ENCODE data around the gene SMG6.

Gene SMG6

DNA sequence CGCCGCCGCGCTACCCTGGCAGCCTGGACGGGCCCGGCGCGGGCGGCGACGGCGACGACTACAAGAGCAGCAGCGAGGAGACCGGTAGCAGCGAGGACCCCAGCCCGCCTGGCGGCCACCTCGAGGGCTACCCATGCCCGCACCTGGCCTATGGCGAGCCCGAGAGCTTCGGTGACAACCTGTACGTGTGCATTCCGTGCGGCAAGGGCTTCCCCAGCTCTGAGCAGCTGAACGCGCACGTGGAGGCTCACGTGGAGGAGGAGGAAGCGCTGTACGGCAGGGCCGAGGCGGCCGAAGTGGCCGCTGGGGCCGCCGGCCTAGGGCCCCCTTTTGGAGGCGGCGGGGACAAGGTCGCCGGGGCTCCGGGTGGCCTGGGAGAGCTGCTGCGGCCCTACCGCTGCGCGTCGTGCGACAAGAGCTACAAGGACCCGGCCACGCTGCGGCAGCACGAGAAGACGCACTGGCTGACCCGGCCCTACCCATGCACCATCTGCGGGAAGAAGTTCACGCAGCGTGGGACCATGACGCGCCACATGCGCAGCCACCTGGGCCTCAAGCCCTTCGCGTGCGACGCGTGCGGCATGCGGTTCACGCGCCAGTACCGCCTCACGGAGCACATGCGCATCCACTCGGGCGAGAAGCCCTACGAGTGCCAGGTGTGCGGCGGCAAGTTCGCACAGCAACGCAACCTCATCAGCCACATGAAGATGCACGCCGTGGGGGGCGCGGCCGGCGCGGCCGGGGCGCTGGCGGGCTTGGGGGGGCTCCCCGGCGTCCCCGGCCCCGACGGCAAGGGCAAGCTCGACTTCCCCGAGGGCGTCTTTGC, 245.6 kb downstream of the SMG6 start:
- Mint-ChIP-seq H3K4me3 (no peak overlapping the region), H3K27ac (no peak overlapping the region), H3K4me1 (peaks cover 23% of the 10 kb centered on the region), H3K27me3 (ENCODE audit: low read depth, poor library complexity) (peaks cover 88% of the 10 kb centered on the region), H3K36me3 (ENCODE audit: low read depth) (peaks cover 33% of the 10 kb centered on the region), H3K9me3 (no peaks in the 10 kb centered on the region)
- no peak for DNase-seq
- TF ChIP-seq, protein P1, sequence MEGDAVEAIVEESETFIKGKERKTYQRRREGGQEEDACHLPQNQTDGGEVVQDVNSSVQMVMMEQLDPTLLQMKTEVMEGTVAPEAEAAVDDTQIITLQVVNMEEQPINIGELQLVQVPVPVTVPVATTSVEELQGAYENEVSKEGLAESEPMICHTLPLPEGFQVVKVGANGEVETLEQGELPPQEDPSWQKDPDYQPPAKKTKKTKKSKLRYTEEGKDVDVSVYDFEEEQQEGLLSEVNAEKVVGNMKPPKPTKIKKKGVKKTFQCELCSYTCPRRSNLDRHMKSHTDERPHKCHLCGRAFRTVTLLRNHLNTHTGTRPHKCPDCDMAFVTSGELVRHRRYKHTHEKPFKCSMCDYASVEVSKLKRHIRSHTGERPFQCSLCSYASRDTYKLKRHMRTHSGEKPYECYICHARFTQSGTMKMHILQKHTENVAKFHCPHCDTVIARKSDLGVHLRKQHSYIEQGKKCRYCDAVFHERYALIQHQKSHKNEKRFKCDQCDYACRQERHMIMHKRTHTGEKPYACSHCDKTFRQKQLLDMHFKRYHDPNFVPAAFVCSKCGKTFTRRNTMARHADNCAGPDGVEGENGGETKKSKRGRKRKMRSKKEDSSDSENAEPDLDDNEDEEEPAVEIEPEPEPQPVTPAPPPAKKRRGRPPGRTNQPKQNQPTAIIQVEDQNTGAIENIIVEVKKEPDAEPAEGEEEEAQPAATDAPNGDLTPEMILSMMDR (IDR thresholded peaks at IDR 0.05): no peak

DNA sequence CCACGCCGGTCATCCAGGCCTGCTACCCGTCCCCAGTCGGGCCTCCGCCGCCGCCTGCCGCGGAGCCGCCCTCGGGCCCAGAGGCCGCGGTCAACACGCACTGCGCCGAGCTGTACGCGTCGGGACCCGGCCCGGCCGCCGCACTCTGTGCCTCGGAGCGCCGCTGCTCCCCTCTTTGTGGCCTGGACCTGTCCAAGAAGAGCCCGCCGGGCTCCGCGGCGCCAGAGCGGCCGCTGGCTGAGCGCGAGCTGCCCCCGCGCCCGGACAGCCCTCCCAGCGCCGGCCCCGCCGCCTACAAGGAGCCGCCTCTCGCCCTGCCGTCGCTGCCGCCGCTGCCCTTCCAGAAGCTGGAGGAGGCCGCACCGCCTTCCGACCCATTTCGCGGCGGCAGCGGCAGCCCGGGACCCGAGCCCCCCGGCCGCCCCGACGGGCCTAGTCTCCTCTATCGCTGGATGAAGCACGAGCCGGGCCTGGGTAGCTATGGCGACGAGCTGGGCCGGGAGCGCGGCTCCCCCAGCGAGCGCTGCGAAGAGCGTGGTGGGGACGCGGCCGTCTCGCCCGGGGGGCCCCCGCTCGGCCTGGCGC, 246.3 kb downstream of the SMG6 start:
- Mint-ChIP-seq H3K9me3 (no peaks in the 10 kb centered on the region), H3K36me3 (ENCODE audit: low read depth) (peaks cover 27% of the 10 kb centered on the region), H3K4me1 (peaks cover 17% of the 10 kb centered on the region), H3K4me3 (no peak overlapping the region), H3K27me3 (ENCODE audit: low read depth, poor library complexity) (peaks cover 87% of the 10 kb centered on the region), H3K27ac (no peak overlapping the region)
- TF ChIP-seq, protein P1 (IDR thresholded peaks at IDR 0.05): no peak
- peak; percentile 57 for DNase-seq

DNA sequence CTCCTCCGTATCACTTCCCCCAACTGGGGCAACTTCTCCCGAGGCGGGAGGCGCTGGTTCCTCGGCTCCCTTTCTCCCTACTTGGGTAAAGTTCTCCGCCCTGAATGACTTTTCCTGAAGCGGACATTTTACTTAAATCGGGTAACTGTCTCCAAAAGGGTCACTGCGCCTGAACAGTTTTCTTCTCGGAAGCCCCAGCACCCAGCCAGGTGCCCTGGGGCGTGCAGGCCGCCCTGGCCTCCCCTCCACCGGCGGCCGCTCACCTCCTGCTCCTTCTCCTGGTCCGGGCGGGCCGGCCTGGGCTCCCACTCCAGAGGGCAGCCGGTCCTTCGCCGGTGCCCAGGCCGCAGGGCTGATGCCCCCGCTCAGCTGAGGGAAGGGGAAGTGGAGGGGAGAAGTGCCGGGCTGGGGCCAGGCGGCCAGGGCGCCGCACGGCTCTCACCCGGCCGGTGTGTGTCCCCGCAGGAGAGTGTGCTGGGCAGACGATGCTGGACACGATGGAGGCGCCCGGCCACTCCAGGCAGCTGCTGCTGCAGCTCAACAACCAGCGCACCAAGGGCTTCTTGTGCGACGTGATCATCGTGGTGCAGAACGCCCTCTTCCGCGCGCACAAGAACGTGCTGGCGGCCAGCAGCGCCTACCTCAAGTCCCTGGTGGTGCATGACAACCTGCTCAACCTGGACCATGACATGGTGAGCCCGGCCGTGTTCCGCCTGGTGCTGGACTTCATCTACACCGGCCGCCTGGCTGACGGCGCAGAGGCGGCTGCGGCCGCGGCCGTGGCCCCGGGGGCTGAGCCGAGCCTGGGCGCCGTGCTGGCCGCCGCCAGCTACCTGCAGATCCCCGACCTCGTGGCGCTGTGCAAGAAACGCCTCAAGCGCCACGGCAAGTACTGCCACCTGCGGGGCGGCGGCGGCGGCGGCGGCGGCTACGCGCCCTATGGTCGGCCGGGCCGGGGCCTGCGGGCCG, 247.1 kb downstream of the SMG6 start:
- Mint-ChIP-seq H3K9me3 (no peaks in the 10 kb centered on the region), H3K4me1 (peaks cover 18% of the 10 kb centered on the region), H3K4me3 (peak overlapping the region; percentile 52), H3K27ac (no peak overlapping the region), H3K27me3 (ENCODE audit: low read depth, poor library complexity) (peaks cover 87% of the 10 kb centered on the region), H3K36me3 (ENCODE audit: low read depth) (peaks cover 19% of the 10 kb centered on the region)
- peak; percentile 53 for DNase-seq
- TF ChIP-seq, protein P1 (IDR thresholded peaks at IDR 0.05): no peak

DNA sequence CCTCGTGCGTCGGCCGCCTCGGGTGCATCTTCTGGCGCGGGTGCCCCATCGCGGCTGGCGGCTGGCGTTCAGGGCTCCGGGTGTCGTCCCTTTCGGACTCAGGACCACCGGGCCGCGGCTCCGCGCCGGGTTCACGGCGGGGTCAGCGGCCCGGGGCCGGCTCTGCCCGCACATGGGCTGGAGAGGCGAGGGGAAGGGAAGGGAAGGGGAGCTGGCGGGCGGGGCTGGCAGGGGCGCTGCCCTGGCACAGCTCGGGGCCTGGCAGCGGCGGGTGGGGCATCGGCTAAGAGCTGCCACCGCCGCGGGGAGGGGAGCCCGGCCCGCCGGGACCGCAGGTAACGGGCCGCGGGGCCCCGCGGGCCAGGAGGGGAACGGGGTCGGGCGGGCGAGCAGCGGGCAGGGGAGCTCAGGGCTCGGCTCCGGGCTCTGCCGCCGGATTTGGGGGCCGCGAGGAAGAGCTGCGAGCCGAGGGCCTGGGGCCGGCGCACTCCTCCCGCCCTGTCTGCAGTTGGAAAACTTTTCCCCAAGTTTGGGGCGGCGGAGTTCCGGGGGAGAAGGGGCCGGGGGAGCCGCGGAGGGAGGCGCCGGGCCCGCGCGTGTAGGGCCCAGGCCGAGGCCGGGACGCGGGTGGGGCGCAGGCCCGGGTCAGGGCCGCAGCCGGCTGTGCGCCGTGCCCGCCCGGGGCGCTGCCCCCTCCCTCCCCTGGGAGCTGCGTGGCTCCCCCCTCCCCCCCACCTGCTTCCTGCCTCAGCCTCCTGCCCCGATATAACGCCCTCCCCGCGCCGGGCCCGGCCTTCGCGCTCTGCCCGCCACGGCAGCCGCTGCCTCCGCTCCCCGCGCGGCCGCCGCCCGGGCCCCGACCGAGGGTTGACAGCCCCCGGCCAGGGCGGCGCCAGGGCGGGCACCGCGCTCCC, 248.0 kb downstream of the SMG6 start:
- Mint-ChIP-seq H3K9me3 (no peaks in the 10 kb centered on the region), H3K36me3 (ENCODE audit: low read depth) (peaks cover 10% of the 10 kb centered on the region), H3K27ac (no peak overlapping the region), H3K27me3 (ENCODE audit: low read depth, poor library complexity) (peaks cover 84% of the 10 kb centered on the region), H3K4me3 (no peak overlapping the region), H3K4me1 (peaks cover 18% of the 10 kb centered on the region)
- TF ChIP-seq, protein P1 (IDR thresholded peaks at IDR 0.05): no peak
- peak; percentile 34 for DNase-seq

Data from nephron progenitor cell (in vitro differentiated cells).